HepG2 (cell line): ENCODE measurements around the gene PSKH1. TPM values are rescaled to one million over a fixed set of nuclear protein-coding genes. Genes with fewer than 3 reads are reported as not detected.

Experiments used
- ERF ChIP-seq: IDR thresholded peaks from 2 replicates; pipeline ENCODE4 v1.6.1; 2018; ENCODE audit warnings: missing biosample characterization, missing genetic modification reagents
- GLI4 ChIP-seq: sonication (generic); formaldehyde crosslinking; IDR thresholded peaks from 2 replicates; pipeline ENCODE4 v1.5.1; 2020; ENCODE audit warnings: missing genetic modification reagents, mild to moderate bottlenecking, moderate library complexity, borderline replicate concordance
- JUNB ChIP-seq: sonication (generic); formaldehyde crosslinking; IDR thresholded peaks from 2 replicates; pipeline ENCODE4 v1.8.0; 2022; ENCODE audit warnings: missing genetic modification reagents, mild to moderate bottlenecking, borderline replicate concordance
- NFATC3 ChIP-seq: sonication (generic); formaldehyde crosslinking; IDR thresholded peaks from 2 replicates; pipeline ENCODE4 v1.5.1; 2020; ENCODE audit warnings: mild to moderate bottlenecking, missing genetic modification reagents
- NONO ChIP-seq, 2 experiments: fragments of 450-650 bp in 1 of 2; sonication (generic) in 1 of 2; formaldehyde crosslinking in 1 of 2; IDR thresholded peaks in 1 of 2; conservative IDR thresholded peaks in 1 of 2; 2 replicates each; pipeline versions ENCODE4 v1.6.1 to v1.8.0; 2017 to 2022; ENCODE audit warnings: mild to moderate bottlenecking in 1 of 2, missing genetic modification reagents in 1 of 2, moderate library complexity in 1 of 2
- PHF21A ChIP-seq: sonication (generic); formaldehyde crosslinking; IDR thresholded peaks from 2 replicates; pipeline ENCODE4 v1.5.0; 2020; ENCODE audit warnings: mild to moderate bottlenecking, missing genetic modification reagents
- RELA ChIP-seq: sonication (generic); formaldehyde crosslinking; IDR thresholded peaks from 2 replicates; pipeline ENCODE4 v1.4.0; 2020; ENCODE audit warnings: missing genetic modification reagents
- RFX1 ChIP-seq: fragments of 450-650 bp; IDR thresholded peaks from 2 replicates; pipeline ENCODE4 v1.6.1; 2017
- RXRB ChIP-seq: IDR thresholded peaks from 2 replicates; pipeline ENCODE4 v1.6.1; 2016; ENCODE audit warnings: borderline replicate concordance, missing genetic modification reagents, missing compliant biosample characterization
- SSRP1 ChIP-seq: IDR thresholded peaks from 2 replicates; pipeline ENCODE4 v1.6.1; 2016; ENCODE audit warnings: control low read depth
- TCF7 ChIP-seq: sonication (generic); IDR thresholded peaks from 2 replicates; pipeline ENCODE4 v1.6.1; 2016; ENCODE audit warnings: antibody characterized with exemption, low read depth
- THAP11 ChIP-seq: IDR thresholded peaks from 2 replicates; pipeline ENCODE4 v1.6.1; 2016; ENCODE audit warnings: missing biosample characterization, missing genetic modification reagents
- TSC22D2 ChIP-seq: sonication (generic); formaldehyde crosslinking; IDR thresholded peaks from 2 replicates; pipeline ENCODE4 v1.5.1; 2020; ENCODE audit warnings: missing genetic modification reagents, mild to moderate bottlenecking, borderline replicate concordance
- XRCC5 ChIP-seq: fragments of 200-400 bp; formaldehyde crosslinking; optimal IDR thresholded peaks from 2 replicates; pipeline ENCODE3; 2017; ENCODE audit warnings: mild to moderate bottlenecking, low read length
- ZNF317 ChIP-seq: sonication (generic); formaldehyde crosslinking; IDR thresholded peaks from 2 replicates; pipeline ENCODE4 v1.5.0; 2020; ENCODE audit warnings: mild to moderate bottlenecking, missing genetic modification reagents
- ZNF329 ChIP-seq: sonication (generic); formaldehyde crosslinking; IDR thresholded peaks from 2 replicates; pipeline ENCODE4 v1.9.0; 2021; ENCODE audit warnings: low read depth, mild to moderate bottlenecking, missing genetic modification reagents
- polyA plus RNA-seq, 8 experiments: library from polyadenylated mRNA; depleted of rRNA in 3 of 8; stranded (reverse) in 7 of 8; unstranded in 1 of 8; fragments of >200 nt; fragmentation: Illumina TruSeq in 4 of 8; extraction: Trizol in 4 of 8; gene quantifications; 2 replicates each; pipeline versions ENCODE4 v1.2.1 to v1.2.3, GENCODE V29; 2011 to 2016; ENCODE audit warnings: low read depth in 4 of 8, missing spikeins in 1 of 8, mixed read lengths in 1 of 8; ENCODE audit not compliant: insufficient read depth in 1 of 8
- total RNA-seq, 5 experiments: library from RNA; depleted of rRNA; stranded (reverse); fragments of >200 nt; fragmentation: Illumina TruSeq; extraction: Trizol; gene quantifications; 2 replicates each; pipeline ENCODE4 v1.2.3, GENCODE V29; 2016; ENCODE audit warnings: low read depth in 1 of 5
- TF ChIP-seq, protein P1 (sequence below), 2 experiments: sonication (generic) in 1 of 2; formaldehyde crosslinking in 1 of 2; IDR thresholded peaks; 2 replicates each; pipeline versions ENCODE4 v1.5.1 to v1.6.1; 2011 to 2020; ENCODE audit warnings: borderline replicate concordance in 1 of 2, low read depth in 1 of 2, low read length in 1 of 2, mild to moderate bottlenecking in 1 of 2, missing genetic modification reagents in 1 of 2, moderate library complexity in 1 of 2
- TF ChIP-seq, protein P2 (sequence below): sonication (generic); formaldehyde crosslinking; IDR thresholded peaks from 2 replicates; pipeline ENCODE4 v1.4.0; 2020; ENCODE audit warnings: mild to moderate bottlenecking, missing genetic modification reagents
- TF ChIP-seq, protein P3 (sequence below): sonication (generic); formaldehyde crosslinking; IDR thresholded peaks from 2 replicates; pipeline ENCODE4 v1.4.0; 2020; ENCODE audit warnings: missing genetic modification reagents

Gene PSKH1
- total and polyA plus RNA-seq, 2 of the 13 experiments (the other 11 are each of a cell fraction or from before 2014, with no cell fraction given) = 8.4 to 19.1 TPM

DNA sequence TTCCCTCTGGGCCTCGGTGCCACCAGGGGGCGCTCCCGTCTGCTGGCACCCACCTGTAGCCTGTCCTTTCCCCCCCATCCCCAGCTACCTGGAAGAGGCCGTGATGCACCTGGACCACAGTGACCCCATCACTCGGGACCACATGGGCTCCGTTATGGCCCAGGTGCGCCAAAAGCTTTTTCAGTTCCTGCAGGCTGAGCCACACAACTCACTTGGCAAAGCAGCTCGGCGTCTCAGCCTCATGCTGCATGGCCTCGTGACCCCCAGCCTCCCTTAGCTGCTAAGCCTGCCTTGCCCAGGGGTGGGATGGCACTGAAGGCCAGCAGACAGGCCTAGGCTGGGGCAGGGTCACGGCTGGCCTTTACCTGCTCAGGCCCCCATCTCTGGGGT, 9.2 kb upstream of the PSKH1 start (continued):
- TF ChIP-seq, protein P1, sequence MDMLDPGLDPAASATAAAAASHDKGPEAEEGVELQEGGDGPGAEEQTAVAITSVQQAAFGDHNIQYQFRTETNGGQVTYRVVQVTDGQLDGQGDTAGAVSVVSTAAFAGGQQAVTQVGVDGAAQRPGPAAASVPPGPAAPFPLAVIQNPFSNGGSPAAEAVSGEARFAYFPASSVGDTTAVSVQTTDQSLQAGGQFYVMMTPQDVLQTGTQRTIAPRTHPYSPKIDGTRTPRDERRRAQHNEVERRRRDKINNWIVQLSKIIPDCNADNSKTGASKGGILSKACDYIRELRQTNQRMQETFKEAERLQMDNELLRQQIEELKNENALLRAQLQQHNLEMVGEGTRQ (IDR thresholded peaks at IDR 0.05; ENCODE audit: low read depth, low read length) = no peak
- TF ChIP-seq, protein P1 (CRISPR knock-in tag; IDR thresholded peaks at IDR 0.05; ENCODE audit: borderline replicate concordance) = no peak
- no peak; the same call in 1 of the 2 replicates for TF ChIP-seq RXRB (CRISPR knock-in tag)
- TF ChIP-seq, protein P2, sequence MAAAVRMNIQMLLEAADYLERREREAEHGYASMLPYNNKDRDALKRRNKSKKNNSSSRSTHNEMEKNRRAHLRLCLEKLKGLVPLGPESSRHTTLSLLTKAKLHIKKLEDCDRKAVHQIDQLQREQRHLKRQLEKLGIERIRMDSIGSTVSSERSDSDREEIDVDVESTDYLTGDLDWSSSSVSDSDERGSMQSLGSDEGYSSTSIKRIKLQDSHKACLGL (CRISPR knock-in tag) = no peak
- peak; percentile 55; the same call in 1 of the 2 replicates for TF ChIP-seq ERF
- TF ChIP-seq TSC22D2 (CRISPR knock-in tag) = no peak; the same call in 1 of the 2 replicates
- no peak for TF ChIP-seq TCF7
- peak; percentile 86 for TF ChIP-seq XRCC5
- TF ChIP-seq ZNF317 (CRISPR knock-in tag) = no peak
- TF ChIP-seq, protein P3, sequence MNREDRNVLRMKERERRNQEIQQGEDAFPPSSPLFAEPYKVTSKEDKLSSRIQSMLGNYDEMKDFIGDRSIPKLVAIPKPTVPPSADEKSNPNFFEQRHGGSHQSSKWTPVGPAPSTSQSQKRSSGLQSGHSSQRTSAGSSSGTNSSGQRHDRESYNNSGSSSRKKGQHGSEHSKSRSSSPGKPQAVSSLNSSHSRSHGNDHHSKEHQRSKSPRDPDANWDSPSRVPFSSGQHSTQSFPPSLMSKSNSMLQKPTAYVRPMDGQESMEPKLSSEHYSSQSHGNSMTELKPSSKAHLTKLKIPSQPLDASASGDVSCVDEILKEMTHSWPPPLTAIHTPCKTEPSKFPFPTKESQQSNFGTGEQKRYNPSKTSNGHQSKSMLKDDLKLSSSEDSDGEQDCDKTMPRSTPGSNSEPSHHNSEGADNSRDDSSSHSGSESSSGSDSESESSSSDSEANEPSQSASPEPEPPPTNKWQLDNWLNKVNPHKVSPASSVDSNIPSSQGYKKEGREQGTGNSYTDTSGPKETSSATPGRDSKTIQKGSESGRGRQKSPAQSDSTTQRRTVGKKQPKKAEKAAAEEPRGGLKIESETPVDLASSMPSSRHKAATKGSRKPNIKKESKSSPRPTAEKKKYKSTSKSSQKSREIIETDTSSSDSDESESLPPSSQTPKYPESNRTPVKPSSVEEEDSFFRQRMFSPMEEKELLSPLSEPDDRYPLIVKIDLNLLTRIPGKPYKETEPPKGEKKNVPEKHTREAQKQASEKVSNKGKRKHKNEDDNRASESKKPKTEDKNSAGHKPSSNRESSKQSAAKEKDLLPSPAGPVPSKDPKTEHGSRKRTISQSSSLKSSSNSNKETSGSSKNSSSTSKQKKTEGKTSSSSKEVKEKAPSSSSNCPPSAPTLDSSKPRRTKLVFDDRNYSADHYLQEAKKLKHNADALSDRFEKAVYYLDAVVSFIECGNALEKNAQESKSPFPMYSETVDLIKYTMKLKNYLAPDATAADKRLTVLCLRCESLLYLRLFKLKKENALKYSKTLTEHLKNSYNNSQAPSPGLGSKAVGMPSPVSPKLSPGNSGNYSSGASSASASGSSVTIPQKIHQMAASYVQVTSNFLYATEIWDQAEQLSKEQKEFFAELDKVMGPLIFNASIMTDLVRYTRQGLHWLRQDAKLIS (CRISPR knock-in tag) = no peak
- no peak for TF ChIP-seq RFX1
- TF ChIP-seq NFATC3 (CRISPR knock-in tag) = no peak
- no peak for TF ChIP-seq PHF21A (CRISPR knock-in tag)
- no peak for TF ChIP-seq ZNF329
- TF ChIP-seq SSRP1 (CRISPR knock-in tag) = no peak
- 0 out of 2 replicates have a peak, but pooled peaks have one; percentile 77 for TF ChIP-seq RELA (CRISPR knock-in tag)
- no peak for TF ChIP-seq NONO (IDR thresholded peaks at IDR 0.05)
- TF ChIP-seq NONO (CRISPR knock-in tag; conservative IDR thresholded peaks at IDR 0.05) = peak; percentile 47; the same call in 1 of the 2 replicates
- TF ChIP-seq THAP11 (CRISPR knock-in tag) = peak; percentile 54
- no peak for TF ChIP-seq JUNB (CRISPR knock-in tag)
- no peak for TF ChIP-seq GLI4 (CRISPR knock-in tag)
